ENCODE results near the gene MYO18B.

Gene MYO18B

DNA sequence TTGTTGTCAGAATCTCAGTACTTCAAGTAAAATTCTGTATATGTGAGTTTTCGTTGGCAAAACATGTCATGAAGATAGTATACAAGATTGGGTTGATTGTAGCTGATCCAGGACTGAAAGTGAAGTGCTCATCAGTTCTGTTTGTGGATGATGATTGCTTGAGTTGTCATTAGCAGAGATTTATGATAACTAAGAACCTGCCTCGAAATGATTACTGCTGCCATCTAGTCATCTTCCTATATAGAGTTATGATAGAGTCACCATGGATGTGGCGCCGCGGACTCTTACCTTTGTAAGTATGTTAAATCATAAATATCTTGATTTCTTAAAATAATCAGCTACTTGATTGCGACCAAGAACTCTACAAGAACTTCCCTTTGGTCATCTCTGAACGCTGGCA is 27.9 kb upstream of the MYO18B start:
- Histone ChIP-seq H3K4me3 (ENCODE audit: insufficient read depth, low read length, poor library complexity, severe bottlenecking) (no peak overlapping the region), H3K36me3 (ENCODE audit: low read length) (no peaks in the 10 kb centered on the region), H3K27ac (ENCODE audit: low read depth, low read length) (no peak overlapping the region), H2AFZ (ENCODE audit: low read depth, low read length, severe bottlenecking) (no peak overlapping the region), H3K9me3 (ENCODE audit: insufficient read depth, low read length) (no peaks in the 10 kb centered on the region), H3K9me2 (replicated peaks; ENCODE audit: insufficient read depth, low read length) (no peaks in the 10 kb centered on the region), H3K9ac (ENCODE audit: low read length) (no peak overlapping the region), H3K4me2 (ENCODE audit: low read depth, low read length, poor library complexity, severe bottlenecking) (no peak overlapping the region), H3K79me2 (ENCODE audit: insufficient read depth, low read length) (no peaks in the 10 kb centered on the region), H4K20me1 (ENCODE audit: low read depth, low read length) (no peaks in the 10 kb centered on the region), H3K27me3 (ENCODE audit: low read length) (no peaks in the 10 kb centered on the region), H3F3A (ENCODE audit: insufficient read depth) (no peaks in the 10 kb centered on the region)
- TF ChIP-seq EZH2phosphoT487 (conservative IDR thresholded peaks at IDR 0.05; ENCODE audit: low read length): no peak
- TF ChIP-seq, protein P1, sequence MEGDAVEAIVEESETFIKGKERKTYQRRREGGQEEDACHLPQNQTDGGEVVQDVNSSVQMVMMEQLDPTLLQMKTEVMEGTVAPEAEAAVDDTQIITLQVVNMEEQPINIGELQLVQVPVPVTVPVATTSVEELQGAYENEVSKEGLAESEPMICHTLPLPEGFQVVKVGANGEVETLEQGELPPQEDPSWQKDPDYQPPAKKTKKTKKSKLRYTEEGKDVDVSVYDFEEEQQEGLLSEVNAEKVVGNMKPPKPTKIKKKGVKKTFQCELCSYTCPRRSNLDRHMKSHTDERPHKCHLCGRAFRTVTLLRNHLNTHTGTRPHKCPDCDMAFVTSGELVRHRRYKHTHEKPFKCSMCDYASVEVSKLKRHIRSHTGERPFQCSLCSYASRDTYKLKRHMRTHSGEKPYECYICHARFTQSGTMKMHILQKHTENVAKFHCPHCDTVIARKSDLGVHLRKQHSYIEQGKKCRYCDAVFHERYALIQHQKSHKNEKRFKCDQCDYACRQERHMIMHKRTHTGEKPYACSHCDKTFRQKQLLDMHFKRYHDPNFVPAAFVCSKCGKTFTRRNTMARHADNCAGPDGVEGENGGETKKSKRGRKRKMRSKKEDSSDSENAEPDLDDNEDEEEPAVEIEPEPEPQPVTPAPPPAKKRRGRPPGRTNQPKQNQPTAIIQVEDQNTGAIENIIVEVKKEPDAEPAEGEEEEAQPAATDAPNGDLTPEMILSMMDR (IDR thresholded peaks at IDR 0.05; ENCODE audit: insufficient read depth, low read length, poor library complexity, severe bottlenecking): no peak

DNA sequence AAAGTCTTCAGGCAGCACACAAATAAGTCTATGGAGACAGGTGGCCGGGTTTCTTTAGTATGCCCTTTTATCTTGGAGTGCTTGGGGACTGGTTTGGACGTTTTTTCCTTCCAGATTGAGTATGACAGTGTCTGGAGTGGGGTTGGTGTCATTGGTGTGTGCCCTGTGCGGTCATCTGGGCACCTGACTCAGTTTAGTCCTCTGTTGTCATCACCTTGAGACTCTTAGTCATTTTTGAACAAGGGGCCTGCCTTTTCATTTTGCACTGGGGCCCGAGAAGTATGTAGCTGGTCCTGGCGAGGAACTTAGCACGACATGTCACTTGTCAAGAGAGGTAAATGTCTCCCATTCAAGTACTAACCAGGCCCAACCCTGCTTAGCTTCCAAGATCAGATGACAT is 27.2 kb upstream of the MYO18B start:
- Histone ChIP-seq H3K4me2 (ENCODE audit: low read depth, low read length, poor library complexity, severe bottlenecking) (no peak overlapping the region), H3K4me3 (ENCODE audit: insufficient read depth, low read length, poor library complexity, severe bottlenecking) (no peak overlapping the region), H4K20me1 (ENCODE audit: low read depth, low read length) (no peaks in the 10 kb centered on the region), H3K27ac (ENCODE audit: low read depth, low read length) (no peak overlapping the region), H3K9me3 (ENCODE audit: insufficient read depth, low read length) (no peaks in the 10 kb centered on the region), H3K9me2 (replicated peaks; ENCODE audit: insufficient read depth, low read length) (no peaks in the 10 kb centered on the region), H2AFZ (ENCODE audit: low read depth, low read length, severe bottlenecking) (no peak overlapping the region), H3K27me3 (ENCODE audit: low read length) (no peaks in the 10 kb centered on the region), H3K36me3 (ENCODE audit: low read length) (no peaks in the 10 kb centered on the region), H3K9ac (ENCODE audit: low read length) (no peak overlapping the region), H3F3A (ENCODE audit: insufficient read depth) (no peaks in the 10 kb centered on the region), H3K79me2 (ENCODE audit: insufficient read depth, low read length) (no peaks in the 10 kb centered on the region)
- TF ChIP-seq, protein P1 (IDR thresholded peaks at IDR 0.05; ENCODE audit: insufficient read depth, low read length, poor library complexity, severe bottlenecking): no peak
- TF ChIP-seq EZH2phosphoT487 (conservative IDR thresholded peaks at IDR 0.05; ENCODE audit: low read length): no peak

DNA sequence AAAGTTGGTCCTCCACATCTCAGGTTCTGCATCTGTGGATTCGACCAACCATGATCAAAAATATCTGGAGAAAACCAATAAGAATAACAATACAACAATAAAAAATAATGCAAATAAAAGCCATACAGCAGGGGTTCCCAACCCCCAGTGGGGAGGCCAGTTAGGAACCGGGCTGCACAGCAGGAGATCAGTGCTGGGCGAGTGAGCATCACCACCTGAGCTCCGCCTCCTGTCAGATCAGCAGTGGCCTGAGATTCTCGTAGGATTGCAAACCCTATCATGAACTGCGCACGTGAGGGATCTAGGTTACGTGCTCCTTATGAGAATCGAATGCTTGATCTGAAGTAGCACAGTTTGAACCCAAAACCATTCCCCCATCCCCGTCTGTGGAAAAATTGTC is 25.4 kb upstream of the MYO18B start:
- Histone ChIP-seq H3K9me2 (replicated peaks; ENCODE audit: insufficient read depth, low read length) (no peaks in the 10 kb centered on the region), H3K4me2 (ENCODE audit: low read depth, low read length, poor library complexity, severe bottlenecking) (no peak overlapping the region), H4K20me1 (ENCODE audit: low read depth, low read length) (no peaks in the 10 kb centered on the region), H3K9ac (ENCODE audit: low read length) (no peak overlapping the region), H3K79me2 (ENCODE audit: insufficient read depth, low read length) (no peaks in the 10 kb centered on the region), H3K9me3 (ENCODE audit: insufficient read depth, low read length) (no peaks in the 10 kb centered on the region), H3F3A (ENCODE audit: insufficient read depth) (no peaks in the 10 kb centered on the region), H2AFZ (ENCODE audit: low read depth, low read length, severe bottlenecking) (no peak overlapping the region), H3K27ac (ENCODE audit: low read depth, low read length) (no peak overlapping the region), H3K4me3 (ENCODE audit: insufficient read depth, low read length, poor library complexity, severe bottlenecking) (no peak overlapping the region), H3K27me3 (ENCODE audit: low read length) (no peaks in the 10 kb centered on the region), H3K36me3 (ENCODE audit: low read length) (no peaks in the 10 kb centered on the region)
- TF ChIP-seq, protein P1 (IDR thresholded peaks at IDR 0.05; ENCODE audit: insufficient read depth, low read length, poor library complexity, severe bottlenecking): no peak
- TF ChIP-seq EZH2phosphoT487 (conservative IDR thresholded peaks at IDR 0.05; ENCODE audit: low read length): no peak

Data from SU-DHL-6 (cell line).